ENCODE data around the gene LMCD1.

LMCD1 gene

GRCh38 chr3:8484409-8485140, 17.0 kb upstream of the LMCD1 start:
- no peak for DNase-seq (ENCODE audit: low read depth in 2 of 2)

- no peak for DNase-seq (ENCODE audit: low read depth in 2 of 2)
Observed at GRCh38 chr3:8485141-8485870, 16.3 kb upstream of the LMCD1 start.

- DNase-seq (ENCODE audit: low read depth in 2 of 2) = no peak
Observed at GRCh38 chr3:8485943-8486342, 15.7 kb upstream of the LMCD1 start.

- DNase-seq (ENCODE audit: low read depth in 2 of 2) = no peak
Observed at GRCh38 chr3:8486434-8486833, 15.2 kb upstream of the LMCD1 start.

GRCh38 chr3:8486936-8487335, 14.7 kb upstream of the LMCD1 start:
- DNase-seq (ENCODE audit: low read depth in 2 of 2) = no peak

GRCh38 chr3:8488411-8488810, 13.2 kb upstream of the LMCD1 start:
- no peak for DNase-seq (ENCODE audit: low read depth in 2 of 2)

- DNase-seq (ENCODE audit: low read depth in 2 of 2) = no peak
Observed at GRCh38 chr3:8488877-8489276, 12.7 kb upstream of the LMCD1 start.

GRCh38 chr3:8489278-8489792, 12.3 kb upstream of the LMCD1 start:
- DNase-seq (ENCODE audit: low read depth in 2 of 2) = no peak

- no peak for DNase-seq (ENCODE audit: low read depth in 2 of 2)
Observed at GRCh38 chr3:8490079-8490552, 11.5 kb upstream of the LMCD1 start.

GRCh38 chr3:8491271-8492144, 10.1 kb upstream of the LMCD1 start:
- DNase-seq (ENCODE audit: low read depth in 2 of 2) = no peak

GRCh38 chr3:8492744-8493511, 8.7 kb upstream of the LMCD1 start:
- DNase-seq (ENCODE audit: low read depth in 2 of 2) = no peak

- DNase-seq (ENCODE audit: low read depth in 2 of 2) = no peak
Observed at GRCh38 chr3:8493744-8494143, 7.9 kb upstream of the LMCD1 start.

- DNase-seq (ENCODE audit: low read depth in 2 of 2) = no peak
Observed at GRCh38 chr3:8494327-8494726, 7.3 kb upstream of the LMCD1 start.

GRCh38 chr3:8497582-8497981, 4.0 kb upstream of the LMCD1 start:
- DNase-seq (ENCODE audit: low read depth in 2 of 2) = no peak

- no peak for DNase-seq (ENCODE audit: low read depth in 2 of 2)
Observed at GRCh38 chr3:8499181-8499611, 2.4 kb upstream of the LMCD1 start.

GRCh38 chr3:8500319-8500988, 1.2 kb upstream of the LMCD1 start:
- no peak for DNase-seq (ENCODE audit: low read depth in 2 of 2)

GRCh38 chr3:8500989-8501370, 643 bp upstream of the LMCD1 start:
- DNase-seq (ENCODE audit: low read depth in 2 of 2) = no peak

GRCh38 chr3:8503461-8503860, 1.8 kb downstream of the LMCD1 start:
- DNase-seq (ENCODE audit: low read depth in 2 of 2) = no peak

- DNase-seq (ENCODE audit: low read depth in 2 of 2) = no peak
Observed at GRCh38 chr3:8503871-8504610, 2.4 kb downstream of the LMCD1 start.

- DNase-seq (ENCODE audit: low read depth in 2 of 2) = no peak
Observed at GRCh38 chr3:8504611-8504973, 3.0 kb downstream of the LMCD1 start.
